Stimulated activated CD4-positive, alpha-beta T cell treated with anti-CD3 and anti-CD28 coated beads, Interleukin-1b, Interleukin-23, amount 100 ng/mL, for 1 hour (primary cell): Measurements from ENCODE around the gene IKZF3.
"Not testable (repeated sequence)": the region's sequence is repeated elsewhere in the genome, so short reads cannot be mapped to it uniquely, and the experiment has no call there.

Experiments
- DNase-seq, 2 donors: peaks; one replicate each; pipeline ENCODE4 v3.0.0-alpha.2; 2020; ENCODE audit warnings: low read depth in 2 of 2

Gene IKZF3

DNA sequence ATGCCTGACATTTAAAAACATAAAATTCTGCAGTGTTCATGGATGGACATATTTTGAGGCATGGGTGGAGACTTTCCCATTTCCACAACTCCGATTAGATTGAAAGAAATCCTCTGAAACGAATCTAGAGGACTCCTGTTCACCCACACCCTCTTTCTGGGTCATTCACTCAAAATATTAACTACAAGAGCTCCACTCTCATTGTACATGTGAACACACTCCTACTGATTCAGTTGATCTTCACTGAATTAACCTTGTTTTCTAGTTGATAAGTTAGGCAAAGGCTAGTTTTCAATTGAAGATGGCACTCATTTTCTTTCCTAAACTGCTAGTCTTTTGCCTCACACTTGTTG is 82.3 kb downstream of the IKZF3 start:
- no peak for DNase-seq

GRCh38 chr17:39781031-39781860 is 82.9 kb downstream of the IKZF3 start:
- no peak for DNase-seq

DNA sequence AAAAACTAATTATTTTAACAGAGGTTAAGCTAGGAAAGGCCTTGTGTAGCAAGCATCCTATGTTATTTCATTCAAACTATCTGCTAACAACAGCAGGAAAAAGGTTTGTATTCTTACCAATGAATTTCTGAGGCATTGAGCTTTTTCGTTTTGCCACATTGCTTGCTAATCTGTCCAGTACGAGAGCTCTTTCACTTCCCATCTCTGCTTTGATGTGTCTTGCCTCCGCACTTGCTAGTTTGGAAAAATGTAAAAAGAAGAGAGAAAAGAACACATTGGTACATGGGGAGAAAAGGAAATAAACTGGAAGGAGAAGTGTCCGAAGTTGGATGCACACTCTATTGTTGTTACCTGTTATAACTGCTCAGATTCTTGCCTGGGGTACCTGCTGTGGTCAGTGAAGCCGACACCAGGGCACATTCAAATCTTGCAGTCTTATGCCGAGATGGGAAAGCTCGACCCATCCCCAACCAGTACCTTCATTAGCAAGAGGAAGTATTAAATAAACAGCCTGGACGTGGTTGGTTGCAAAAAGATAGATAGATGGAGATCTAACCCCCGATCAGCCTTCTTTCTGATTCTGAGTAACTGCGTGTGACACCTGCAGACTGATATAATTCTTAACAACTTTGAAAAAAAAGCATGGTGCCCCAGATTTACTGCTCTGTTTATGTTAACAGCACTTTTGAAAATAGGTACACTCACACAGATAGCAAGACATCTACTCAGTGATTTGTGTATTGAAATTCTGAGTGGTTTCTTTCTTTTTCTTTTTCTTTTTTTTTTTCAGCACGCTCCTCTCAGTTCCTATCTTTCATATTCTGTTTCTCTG is 86.4 kb downstream of the IKZF3 start:
- no peak for DNase-seq

DNA sequence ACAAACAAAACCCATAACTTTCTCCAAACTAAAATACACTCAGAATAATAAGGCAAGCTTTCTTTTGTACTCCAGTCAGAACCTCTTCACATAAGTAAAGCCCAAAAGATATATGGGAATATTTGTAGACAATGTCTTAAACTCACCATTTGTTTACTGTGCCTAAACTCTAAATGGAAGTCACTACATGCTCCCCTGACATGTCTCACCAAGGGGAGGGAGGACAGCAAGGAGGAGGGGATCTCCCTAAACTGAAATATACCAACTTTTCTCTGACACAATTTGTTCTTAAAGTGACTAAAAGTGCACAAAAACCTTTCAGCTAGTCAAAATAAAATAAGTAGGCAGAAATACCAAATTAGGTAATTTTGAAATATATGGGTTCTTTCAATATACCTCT is 87.9 kb downstream of the IKZF3 start:
- DNase-seq = no peak

GRCh38 chr17:39775031-39775430 is 89.1 kb downstream of the IKZF3 start:
- no peak for DNase-seq

GRCh38 chr17:39774047-39774446 is 90.1 kb downstream of the IKZF3 start:
- DNase-seq = no peak

DNA sequence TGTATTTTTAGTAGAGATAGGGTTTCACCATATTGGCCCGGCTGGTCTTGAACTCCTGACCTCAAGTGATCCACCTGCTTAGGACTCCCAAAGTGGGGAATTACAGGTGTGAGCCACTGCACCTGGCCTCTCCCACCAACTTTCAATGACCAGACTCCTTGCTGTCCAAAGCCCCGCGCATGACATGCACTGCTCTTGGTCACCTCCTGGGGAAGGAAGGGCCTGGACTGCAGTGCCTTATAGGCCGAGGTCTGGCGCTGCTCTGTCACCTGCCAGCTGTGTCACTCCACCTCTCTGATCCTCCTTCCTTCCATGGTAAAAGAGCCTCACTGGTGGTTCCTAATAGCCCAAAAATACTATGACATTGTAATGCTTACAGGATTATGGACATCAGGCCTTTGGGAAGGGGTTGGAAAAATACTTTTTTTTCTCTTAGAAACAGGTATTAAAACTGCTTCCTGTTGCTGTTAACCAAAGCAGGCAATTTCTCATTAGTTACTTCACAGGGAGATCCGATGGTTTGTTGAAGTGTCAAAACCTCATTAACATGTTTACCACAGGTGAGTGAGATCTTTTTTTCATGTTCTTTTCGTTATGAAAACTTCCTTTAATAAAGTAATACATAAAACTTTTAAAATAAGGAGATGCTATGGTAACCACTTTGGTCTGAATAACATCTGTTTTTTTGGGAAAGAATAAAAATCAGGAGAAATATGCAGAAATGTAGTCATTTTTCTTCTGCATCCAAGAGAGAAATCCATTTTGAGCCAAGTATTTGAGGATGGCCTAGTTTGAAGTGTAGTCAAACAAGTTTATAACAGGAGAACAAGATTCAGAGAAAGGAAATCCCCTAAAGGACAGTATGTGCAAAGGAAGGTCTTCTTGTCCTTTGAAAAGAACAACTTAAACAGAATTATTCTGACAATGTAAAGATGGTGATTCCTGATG is 90.9 kb downstream of the IKZF3 start:
- DNase-seq = no peak

DNA sequence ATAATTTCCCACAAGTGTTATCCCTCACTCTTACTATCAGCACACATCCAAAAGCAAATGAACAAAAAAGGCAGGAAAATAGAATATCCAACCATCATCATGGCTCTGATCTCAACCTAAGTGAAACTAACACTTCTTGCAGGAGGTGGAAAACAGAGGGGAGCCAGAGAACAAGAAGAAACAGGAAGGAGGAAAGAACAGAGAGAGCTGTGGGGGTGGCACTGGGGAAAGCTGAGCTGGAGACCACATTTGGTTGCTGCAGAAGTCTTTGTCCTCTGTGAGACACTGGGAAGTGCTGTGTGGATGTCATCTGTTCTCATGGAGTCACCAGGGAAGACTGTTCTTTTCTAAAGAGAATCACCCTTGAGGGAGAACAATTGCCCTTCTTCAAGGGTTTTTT is 91.7 kb downstream of the IKZF3 start:
- no peak for DNase-seq

DNA sequence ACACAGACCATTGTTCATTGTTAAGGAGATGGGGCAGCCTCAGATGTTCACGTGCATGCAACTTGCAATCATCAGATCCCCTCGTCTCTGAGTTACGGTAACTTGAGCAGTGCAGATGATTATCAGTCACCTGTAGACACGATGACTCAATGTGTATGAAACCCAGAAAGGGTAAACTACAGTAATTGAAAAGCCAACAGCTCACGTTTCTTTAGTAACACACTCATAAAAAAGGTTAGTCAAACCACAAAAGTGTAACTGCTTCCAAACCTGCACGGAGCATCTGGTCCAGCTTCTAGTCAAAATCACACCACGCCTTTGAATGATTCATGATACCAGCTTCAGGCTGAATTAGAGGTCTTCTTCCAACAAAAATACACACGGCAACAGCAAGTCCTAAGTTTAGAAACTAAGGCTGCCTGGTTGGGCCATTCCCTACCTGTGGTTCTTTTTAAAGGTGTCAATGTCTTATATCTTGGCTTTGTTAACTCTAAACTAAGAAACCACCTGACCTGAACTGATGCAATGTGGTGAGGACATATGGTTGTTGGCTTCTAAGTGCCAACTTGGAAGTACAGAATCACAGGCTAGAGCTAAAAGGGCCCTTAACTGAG is 94.0 kb downstream of the IKZF3 start:
- DNase-seq = no peak

- DNase-seq = no peak
These were observed 97.0 kb downstream of the IKZF3 start for GRCh38 chr17:39767147-39767546.

- no peak for DNase-seq
These were observed 98.3 kb downstream of the IKZF3 start for GRCh38 chr17:39765766-39766165.

- no peak for DNase-seq
These were observed 98.9 kb downstream of the IKZF3 start for GRCh38 chr17:39765175-39765574.

GRCh38 chr17:39764171-39764570 is 99.9 kb downstream of the IKZF3 start:
- DNase-seq = not testable (repeated sequence)

DNA sequence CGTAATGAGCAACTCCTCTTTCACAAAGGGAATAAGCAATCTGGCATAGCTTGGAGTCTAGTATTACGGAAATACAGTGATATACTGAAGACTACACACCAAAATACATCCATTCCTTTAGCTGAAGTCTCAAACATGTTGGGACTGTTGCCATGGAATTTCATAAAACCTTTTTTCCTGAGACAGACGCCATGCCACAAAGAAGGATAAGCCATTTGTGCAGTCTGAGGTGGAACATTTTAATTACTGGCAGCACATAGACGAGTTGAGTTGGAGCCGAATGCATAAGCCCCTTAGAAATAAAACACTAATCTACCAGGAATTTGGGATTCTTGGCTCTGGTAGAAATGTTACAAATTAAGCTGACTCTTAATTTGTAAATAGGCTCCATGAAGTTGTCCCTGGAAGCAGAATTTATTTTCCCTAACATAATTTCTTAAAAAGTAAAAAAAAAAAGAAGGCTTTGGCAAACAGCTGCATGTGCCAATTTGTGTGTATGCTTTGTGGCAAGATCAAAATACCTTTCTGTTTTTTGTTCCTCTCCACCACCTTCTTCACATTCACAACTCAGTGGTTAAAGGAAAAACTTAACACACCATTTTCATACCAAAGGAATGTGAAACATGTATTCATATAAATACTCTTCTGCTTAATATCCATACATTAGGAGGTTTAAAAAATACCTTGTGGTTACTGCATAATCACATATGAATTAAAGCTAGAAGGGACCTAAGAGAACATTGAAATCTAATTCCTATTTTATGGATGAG is 100.9 kb downstream of the IKZF3 start:
- no peak for DNase-seq

GRCh38 chr17:39761861-39762496 is 102.1 kb downstream of the IKZF3 start:
- no peak for DNase-seq

- DNase-seq = no peak
These were observed 104.9 kb downstream of the IKZF3 start for GRCh38 chr17:39759204-39759603.

- DNase-seq = no peak
These were observed 105.9 kb downstream of the IKZF3 start for GRCh38 chr17:39757931-39758873.

DNA sequence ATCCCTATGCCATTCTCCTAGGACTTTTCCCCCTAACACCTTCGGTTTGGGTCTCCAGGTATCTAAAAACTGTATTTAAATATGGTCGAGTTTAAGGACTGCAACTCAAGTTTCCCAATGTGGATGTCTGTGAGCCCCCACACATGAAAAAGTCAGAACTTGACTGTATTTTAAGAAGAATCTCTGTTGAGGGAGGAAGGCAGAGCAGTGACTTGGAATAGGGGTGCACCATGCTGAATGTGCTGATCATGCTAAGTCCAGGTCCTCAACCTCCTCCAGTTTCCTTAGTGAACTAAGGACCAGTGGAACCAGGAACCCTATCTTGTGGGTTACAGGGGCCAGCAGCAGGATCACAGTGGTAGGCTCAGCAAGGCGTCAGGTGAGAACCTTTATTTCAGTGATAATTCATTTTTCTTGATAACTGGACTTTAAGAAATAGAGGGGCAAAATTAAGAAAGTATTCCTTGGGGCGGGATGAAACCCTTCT is 106.9 kb downstream of the IKZF3 start:
- no peak for DNase-seq
